Fibroblast of pulmonary artery (primary cell): Measurements from ENCODE around the gene PIP5K1B.
A peak's percentile ranks its signal among the peaks of the same experiment; 100 is the strongest.

ENCODE experiments used
- DNase-seq: peaks from one replicate; pipeline ENCODE4 v3.0.0-alpha.2; 2010; ENCODE audit warnings: low read depth
- H3K4me3 ChIP-seq: replicated peaks from 2 replicates; pipeline ENCODE4 v1.5.1; 2011; ENCODE audit warnings: low read depth, mild to moderate bottlenecking, control low read depth, low read length, moderate library complexity
- TF ChIP-seq, protein P1 (sequence below): IDR thresholded peaks from 2 replicates; pipeline ENCODE4 v1.5.1; 2011; ENCODE audit warnings: mild to moderate bottlenecking, control low read depth, low read length, inconsistent platforms; ENCODE audit errors: missing control alignments

The PIP5K1B gene

DNA sequence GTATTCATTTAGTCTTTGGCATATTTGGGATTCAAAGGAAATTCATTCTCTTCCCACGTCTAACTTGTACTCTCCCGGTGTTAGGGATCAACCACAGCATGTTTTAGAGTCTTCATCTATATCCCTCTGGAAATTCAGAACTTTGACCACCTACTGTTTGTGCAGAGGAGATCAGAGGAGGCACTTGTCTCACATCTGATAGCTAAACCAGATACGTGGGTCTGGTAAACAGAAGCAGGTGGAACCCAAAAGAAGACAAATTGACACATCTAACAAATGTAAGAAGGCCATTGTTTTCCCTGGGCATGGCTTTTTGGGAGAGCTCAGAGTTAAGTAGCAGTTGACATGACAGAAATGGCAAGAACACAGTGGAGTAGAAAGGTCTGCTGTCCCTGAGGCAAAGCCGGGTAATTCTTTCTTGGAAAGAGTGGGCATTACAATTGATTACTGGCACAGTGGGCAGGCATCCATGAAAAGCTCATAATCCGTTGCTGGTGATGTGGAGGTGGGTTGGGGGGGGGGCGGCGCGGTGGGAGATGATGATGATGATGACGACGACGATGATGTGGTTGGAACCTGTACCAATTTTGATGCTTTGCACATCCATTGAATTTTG, 27.5 kb downstream of the PIP5K1B start:
- TF ChIP-seq, protein P1, sequence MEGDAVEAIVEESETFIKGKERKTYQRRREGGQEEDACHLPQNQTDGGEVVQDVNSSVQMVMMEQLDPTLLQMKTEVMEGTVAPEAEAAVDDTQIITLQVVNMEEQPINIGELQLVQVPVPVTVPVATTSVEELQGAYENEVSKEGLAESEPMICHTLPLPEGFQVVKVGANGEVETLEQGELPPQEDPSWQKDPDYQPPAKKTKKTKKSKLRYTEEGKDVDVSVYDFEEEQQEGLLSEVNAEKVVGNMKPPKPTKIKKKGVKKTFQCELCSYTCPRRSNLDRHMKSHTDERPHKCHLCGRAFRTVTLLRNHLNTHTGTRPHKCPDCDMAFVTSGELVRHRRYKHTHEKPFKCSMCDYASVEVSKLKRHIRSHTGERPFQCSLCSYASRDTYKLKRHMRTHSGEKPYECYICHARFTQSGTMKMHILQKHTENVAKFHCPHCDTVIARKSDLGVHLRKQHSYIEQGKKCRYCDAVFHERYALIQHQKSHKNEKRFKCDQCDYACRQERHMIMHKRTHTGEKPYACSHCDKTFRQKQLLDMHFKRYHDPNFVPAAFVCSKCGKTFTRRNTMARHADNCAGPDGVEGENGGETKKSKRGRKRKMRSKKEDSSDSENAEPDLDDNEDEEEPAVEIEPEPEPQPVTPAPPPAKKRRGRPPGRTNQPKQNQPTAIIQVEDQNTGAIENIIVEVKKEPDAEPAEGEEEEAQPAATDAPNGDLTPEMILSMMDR = no peak
- no peak for DNase-seq
- H3K4me3 ChIP-seq = no peak overlapping the region

DNA sequence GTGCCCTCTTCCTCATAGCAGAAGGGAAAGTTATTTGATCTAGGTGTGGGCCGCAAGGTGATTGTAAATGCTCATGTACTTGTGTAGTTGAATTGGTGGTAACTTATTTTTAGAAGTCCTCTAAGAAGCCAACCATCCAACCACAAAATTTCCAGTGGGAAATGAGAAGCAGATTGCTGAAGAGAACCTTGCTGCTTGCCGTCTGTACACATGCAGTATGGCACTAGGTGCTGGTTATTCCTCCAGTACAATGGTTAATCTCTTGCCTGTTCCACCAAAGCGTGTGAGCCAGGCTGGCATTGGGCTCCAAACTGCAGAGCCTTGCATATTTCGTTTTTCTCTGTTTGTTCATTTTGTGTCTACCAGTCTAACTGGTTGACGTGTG, 28.0 kb downstream of the PIP5K1B start:
- DNase-seq = no peak
- TF ChIP-seq, protein P1 = no peak
- no peak overlapping the region for H3K4me3 ChIP-seq

DNA sequence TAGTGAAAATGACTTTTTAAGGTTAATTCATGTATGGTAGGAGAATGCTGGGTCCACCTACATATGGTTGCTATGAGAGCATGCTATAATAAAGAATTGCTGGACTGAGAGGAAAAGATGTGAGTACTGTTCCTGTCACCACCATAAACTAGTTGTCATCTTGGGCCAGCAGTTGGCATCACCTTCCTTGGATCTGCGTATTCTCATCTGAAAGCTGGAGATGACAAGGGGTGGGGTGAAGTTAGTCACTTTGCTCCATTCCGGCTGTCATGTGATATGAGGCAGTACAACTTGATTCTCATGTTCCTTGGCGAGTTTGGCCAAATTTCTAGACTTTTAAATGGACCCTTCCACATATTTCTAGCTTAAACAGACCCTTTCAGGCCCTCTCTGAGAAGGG, 33.3 kb downstream of the PIP5K1B start:
- no peak for DNase-seq
- TF ChIP-seq, protein P1 = no peak
- H3K4me3 ChIP-seq = no peak overlapping the region

DNA sequence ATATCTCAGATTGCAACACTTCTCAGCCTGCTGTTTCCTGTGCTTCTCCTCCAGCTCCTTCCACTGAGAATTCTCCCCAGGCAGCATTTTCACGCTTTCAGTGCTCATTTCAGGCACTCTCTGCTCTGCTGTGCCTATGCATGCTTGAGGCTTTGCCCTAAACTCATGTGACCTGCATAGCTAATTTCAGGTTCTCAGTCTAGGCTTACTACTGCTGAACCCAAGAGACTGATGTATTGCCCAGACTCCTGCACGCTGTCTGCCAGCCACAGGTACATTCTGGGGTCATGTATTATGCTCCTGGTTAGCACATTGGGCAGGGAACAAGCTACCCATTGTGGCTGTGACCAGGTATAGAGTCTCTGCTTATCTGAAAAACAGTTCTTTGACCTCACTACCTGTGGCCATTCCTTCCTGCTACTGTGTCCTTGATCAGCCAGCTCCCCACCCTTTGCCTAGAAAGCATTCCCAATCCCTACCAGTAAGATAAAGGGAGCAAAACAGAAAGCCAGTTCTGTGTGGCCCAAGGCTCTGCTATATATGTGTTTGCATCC, 34.7 kb downstream of the PIP5K1B start:
- peak; percentile 6 for DNase-seq
- H3K4me3 ChIP-seq = no peak overlapping the region

DNA sequence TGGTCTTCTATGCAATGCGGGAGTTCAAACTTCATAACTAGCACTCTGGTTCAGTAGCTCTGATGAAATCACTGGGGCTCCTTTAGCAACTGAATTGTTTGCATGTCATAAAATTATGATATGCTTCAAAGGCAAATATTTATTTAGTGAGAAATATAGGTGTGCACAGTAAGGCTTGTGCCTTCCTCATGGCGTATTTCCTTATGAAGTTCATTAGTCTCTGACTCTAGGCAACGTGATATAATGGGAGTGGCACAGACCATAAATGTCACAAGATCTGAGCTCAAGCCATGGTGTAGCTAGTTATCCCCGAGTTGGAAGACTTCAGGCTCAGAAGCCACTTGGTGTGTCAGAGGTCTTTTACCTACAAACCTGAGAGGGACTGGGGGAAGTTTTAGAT, 35.5 kb downstream of the PIP5K1B start:
- no peak for DNase-seq
- TF ChIP-seq, protein P1 = no peak
- no peak overlapping the region for H3K4me3 ChIP-seq

More for the DNA sequence above, 34.7 kb downstream of the PIP5K1B start:
- TF ChIP-seq, protein P1 = no peak

DNA sequence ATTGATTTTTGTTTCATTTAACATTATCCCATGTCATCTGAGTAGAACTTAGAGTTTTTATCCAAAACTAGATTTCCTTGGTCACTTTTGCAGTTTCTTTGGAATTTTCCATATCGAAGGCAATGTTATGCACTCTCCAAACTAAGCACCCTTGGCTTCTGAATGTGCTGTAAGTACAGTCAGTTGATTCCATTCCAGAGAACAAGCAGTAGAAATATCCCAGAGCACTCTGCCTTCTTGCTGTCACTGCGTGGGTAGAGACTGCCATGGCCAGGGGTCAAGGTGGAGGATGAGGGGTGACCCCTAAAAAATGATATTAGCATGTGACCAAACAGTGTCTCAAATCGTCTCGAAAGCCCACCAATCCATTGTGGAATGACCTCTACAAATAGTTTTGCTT, 36.2 kb downstream of the PIP5K1B start:
- TF ChIP-seq, protein P1 = no peak
- H3K4me3 ChIP-seq = no peak overlapping the region
- DNase-seq = no peak

DNA sequence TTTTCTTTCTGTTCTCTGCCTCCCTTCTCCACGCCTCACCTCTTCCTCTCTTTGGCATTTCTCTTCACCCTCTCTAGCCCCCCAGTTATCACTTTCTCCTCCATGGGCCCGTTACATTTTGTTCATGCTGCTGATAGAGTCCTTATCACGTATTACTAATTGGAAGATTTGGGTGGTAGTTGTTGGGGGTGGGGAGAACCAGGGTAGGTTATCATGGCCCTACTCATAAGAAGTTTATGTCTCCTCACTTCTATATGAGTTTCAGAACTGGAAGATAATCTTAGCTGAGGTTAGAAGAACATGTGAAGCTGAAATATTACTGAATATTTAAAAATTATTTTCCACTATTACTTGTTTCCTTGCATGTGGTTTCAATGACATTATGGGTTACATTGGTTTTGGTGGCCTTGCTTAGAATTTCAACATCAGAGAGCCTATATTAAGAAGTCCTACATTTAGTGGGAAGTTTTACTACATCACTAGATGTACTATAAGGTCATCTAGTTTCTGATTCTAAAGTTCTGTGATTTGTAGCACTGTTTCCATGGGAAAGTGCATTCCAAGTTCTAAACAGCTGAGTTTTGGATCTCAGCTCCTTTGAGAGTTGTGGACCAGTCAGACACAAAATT, 36.8 kb downstream of the PIP5K1B start:
- H3K4me3 ChIP-seq = no peak overlapping the region
- no peak for DNase-seq
- TF ChIP-seq, protein P1 = no peak
